ENCODE data around the gene NEAT1. TPM values are rescaled to one million over a fixed set of nuclear protein-coding genes. Genes with fewer than 3 reads are reported as not detected.

Gene NEAT1
- total RNA-seq, 4 donors from 2014 or later = 195 to 1,623 (median 652) TPM

GRCh38 chr11:65439331-65440181 lies 17.0 kb downstream of the NEAT1 start:
- Histone ChIP-seq H3K27me3 (no peaks in the 10 kb centered on the region), H3K9me3 (no peaks in the 10 kb centered on the region), H3K4me1 (peaks cover 66 to 82% of the 10 kb centered on the region in 2 donors), H3K4me3 (replicated peaks in 1 of 3) (no peak overlapping the region), H3K36me3 (peaks cover 39 to 42% of the 10 kb centered on the region in 2 donors), H3K27ac (peak overlapping the region; percentile 82 to 100 (median 87))
- TF ChIP-seq POLR2A (IDR thresholded peaks at IDR 0.05) (peak in 1 of 2 donors; percentile 2), CTCF (IDR thresholded peaks at IDR 0.05) (no peak)
- DNase-seq = peak in 1 of 2 donors; percentile 40
- intact Hi-C loops (cut with DNase I) = no loop called here
- 68 to 80% methylated on average over 7 of the region's 7 CpGs for WGBS, 2 donors

DNA sequence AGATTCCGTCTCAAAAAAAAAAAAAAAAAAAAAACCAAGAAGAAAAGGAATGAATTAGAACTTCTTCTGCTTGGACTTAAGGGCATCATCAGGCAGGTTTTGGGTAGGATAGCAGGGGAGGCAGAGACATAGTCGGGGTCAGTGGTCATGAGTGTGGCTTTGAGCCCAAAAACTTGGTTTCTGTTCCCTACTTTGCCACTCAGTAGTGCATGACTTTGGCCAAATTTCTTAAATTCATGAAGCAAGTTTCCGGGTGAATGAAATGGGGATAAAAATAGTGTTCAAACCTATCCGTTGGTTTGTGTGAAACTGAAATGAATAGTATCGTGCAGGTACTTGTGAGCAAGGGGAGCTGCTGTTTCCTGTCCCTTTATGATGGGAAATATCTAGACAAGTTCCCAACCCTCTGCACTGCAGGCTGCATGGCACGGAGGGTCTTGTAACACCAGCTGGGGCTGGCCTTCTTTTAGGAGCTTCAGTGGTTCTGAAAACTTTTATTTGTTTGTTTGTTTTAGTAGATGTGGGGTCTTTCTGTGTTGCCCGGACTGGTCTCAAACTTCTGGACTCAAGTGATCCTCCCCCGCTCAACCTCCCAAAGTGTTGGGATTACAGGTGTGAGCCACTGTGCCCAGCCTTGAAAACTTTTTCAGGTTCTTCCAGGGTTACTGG lies 18.4 kb downstream of the NEAT1 start:
- peaks cover 53 to 69% of the 10 kb centered on the region in 2 donors for H3K4me1 ChIP-seq
- WGBS, 2 donors = 40 to 43% methylated on average over 8 of the region's 8 CpGs

DNA sequence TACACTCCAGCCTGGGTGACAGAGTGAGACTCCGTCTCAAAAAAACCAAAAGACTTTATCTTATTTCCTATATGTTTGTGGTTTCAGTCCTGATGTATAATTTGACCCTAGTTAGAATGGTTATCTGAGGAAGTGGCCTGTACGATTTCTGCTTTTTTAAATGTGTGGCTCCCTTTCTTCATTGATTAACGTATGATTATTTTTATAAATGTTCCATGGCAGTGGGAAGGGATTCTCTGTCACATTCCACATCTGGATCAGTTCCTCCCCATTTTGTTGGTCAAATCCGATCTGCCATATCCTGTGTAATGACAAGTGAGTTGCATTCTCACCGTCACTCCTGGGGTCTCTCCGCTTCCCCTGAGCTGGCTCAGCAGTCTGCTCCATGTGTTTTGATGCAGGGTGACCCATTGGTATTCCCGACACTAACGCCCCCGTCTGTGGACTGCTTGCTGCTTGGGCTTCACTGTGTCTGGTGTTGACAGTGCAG lies 20.3 kb downstream of the NEAT1 start:
- H3K9me3 ChIP-seq = no peaks in the 10 kb centered on the region
- H3K4me1 ChIP-seq = peaks cover 41 to 51% of the 10 kb centered on the region in 2 donors
- H3K36me3 ChIP-seq = peaks cover 16 to 20% of the 10 kb centered on the region in 2 donors
- no peak overlapping the region for H3K4me3 ChIP-seq (replicated peaks in 1 of 3)
- TF ChIP-seq CTCF (IDR thresholded peaks at IDR 0.05) = no peak
- TF ChIP-seq POLR2A (IDR thresholded peaks at IDR 0.05) = peak in 1 of 2 donors; percentile 11
- H3K27me3 ChIP-seq = no peaks in the 10 kb centered on the region
- DNase-seq = peak; percentile 36 to 53
- intact Hi-C loops (cut with DNase I) = no loop called here
- peak overlapping the region; percentile 82 to 100 (median 87) for H3K27ac ChIP-seq
- WGBS, 2 donors = 64 to 77% methylated on average over 9 of the region's 9 CpGs

More for the DNA sequence above, 18.4 kb downstream of the NEAT1 start:
- no peak overlapping the region for H3K4me3 ChIP-seq (replicated peaks in 1 of 3)
- H3K27me3 ChIP-seq = no peaks in the 10 kb centered on the region
- TF ChIP-seq CTCF (IDR thresholded peaks at IDR 0.05) (no peak), POLR2A (IDR thresholded peaks at IDR 0.05) (peak in 1 of 2 donors; percentile 26)
- DNase-seq = peak; percentile 58 to 65
- peak overlapping the region; percentile 82 to 100 (median 87) for H3K27ac ChIP-seq
- intact Hi-C loops (cut with DNase I) = no loop called here
- H3K9me3 ChIP-seq = no peaks in the 10 kb centered on the region
- H3K36me3 ChIP-seq = peaks cover 28 to 29% of the 10 kb centered on the region in 2 donors

DNA sequence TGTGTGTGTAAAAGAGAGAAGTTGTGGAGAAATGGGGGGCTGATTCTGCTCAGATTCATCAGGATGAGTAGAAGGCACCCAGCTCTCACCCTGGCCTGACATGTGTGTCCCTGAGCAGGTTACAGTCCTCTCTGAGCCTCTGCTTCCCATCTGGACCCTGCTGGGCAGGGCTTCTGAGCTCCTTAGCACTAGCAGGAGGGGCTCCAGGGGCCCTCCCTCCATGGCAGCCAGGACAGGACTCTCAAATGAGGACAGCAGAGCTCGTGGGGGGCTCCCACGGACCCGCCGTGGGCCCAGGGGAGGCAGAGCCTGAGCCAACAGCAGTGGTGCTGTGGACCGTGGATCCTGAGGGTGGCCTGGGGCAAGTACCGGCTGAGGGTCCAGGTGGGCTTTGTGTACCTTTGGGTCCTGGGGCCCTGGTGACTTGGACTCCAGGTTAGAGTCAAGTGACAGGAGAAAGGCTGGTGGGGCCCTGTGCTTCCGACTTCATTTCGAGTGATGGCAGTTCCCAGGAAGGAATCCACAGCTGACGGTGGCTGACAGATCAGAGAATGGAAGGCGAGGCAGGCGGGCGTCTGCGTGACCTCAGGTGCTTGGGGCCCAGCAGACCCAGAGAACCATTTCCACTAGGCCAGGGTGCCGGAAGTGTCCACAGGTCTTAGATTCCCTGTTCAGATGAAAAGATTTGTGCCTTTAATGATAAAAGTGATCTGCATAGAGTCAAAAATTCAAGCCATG lies 21.9 kb downstream of the NEAT1 start:
- intact Hi-C loops (cut with DNase I) = no loop called here
- no peaks in the 10 kb centered on the region for H3K27me3 ChIP-seq
- peaks cover 15 to 20% of the 10 kb centered on the region in 2 donors for H3K36me3 ChIP-seq
- no peaks in the 10 kb centered on the region for H3K9me3 ChIP-seq
- peak overlapping the region; percentile 82 to 100 (median 87) for H3K27ac ChIP-seq
- peaks cover 31 to 35% of the 10 kb centered on the region in 2 donors for H3K4me1 ChIP-seq
- peak in 1 of 2 donors; percentile 58 for DNase-seq
- H3K4me3 ChIP-seq (replicated peaks in 1 of 3) = no peak overlapping the region
- WGBS, 2 donors = 84 to 89% methylated on average over 8 to 10 of the region's 14 CpGs
- TF ChIP-seq POLR2A (IDR thresholded peaks at IDR 0.05) (peak in 1 of 2 donors; percentile 7), CTCF (IDR thresholded peaks at IDR 0.05) (no peak)

All from thyroid gland (tissue), 4 donors.